Stimulated activated CD4-positive, alpha-beta T cell treated with anti-CD3 and anti-CD28 coated beads, TNF-alpha, amount 100 ng/mL, for 1 hour (primary cell): ENCODE data around the gene SEMG2.

Source experiments
- DNase-seq, 3 donors: peaks; one replicate each; pipeline ENCODE4 v3.0.0-alpha.2; 2020; ENCODE audit warnings: low read depth in 3 of 3, low spot score in 1 of 3

The SEMG2 gene, protein sequence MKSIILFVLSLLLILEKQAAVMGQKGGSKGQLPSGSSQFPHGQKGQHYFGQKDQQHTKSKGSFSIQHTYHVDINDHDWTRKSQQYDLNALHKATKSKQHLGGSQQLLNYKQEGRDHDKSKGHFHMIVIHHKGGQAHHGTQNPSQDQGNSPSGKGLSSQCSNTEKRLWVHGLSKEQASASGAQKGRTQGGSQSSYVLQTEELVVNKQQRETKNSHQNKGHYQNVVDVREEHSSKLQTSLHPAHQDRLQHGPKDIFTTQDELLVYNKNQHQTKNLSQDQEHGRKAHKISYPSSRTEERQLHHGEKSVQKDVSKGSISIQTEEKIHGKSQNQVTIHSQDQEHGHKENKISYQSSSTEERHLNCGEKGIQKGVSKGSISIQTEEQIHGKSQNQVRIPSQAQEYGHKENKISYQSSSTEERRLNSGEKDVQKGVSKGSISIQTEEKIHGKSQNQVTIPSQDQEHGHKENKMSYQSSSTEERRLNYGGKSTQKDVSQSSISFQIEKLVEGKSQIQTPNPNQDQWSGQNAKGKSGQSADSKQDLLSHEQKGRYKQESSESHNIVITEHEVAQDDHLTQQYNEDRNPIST

GRCh38 chr20:45221076-45221475, at the start of gene SEMG2:
Gene SEMG2 (plus strand): TSS chr20:45221373. CDS start chr20:45221390, 17 bp downstream.
- no peak for DNase-seq

DNA sequence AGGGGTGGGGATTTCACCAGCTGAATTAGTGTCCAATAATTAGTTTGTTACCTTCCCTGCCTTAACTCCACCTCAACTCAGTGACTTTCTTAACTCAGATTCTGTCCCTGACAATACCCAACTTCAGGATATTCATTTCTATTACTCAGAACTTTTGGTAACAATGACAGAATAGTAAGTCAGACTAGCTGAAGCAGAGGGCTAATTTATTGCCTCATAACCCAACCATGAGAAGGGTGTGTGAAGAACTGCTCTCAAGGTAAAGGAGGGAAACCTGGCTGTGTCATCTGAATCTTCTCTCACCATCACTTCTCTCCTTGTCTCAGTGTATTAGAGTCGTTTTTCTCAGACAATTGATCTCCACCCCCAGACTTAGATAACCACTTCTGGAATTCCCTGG, 47.7 kb upstream of the SEMG2 start:
- DNase-seq: no peak

DNA sequence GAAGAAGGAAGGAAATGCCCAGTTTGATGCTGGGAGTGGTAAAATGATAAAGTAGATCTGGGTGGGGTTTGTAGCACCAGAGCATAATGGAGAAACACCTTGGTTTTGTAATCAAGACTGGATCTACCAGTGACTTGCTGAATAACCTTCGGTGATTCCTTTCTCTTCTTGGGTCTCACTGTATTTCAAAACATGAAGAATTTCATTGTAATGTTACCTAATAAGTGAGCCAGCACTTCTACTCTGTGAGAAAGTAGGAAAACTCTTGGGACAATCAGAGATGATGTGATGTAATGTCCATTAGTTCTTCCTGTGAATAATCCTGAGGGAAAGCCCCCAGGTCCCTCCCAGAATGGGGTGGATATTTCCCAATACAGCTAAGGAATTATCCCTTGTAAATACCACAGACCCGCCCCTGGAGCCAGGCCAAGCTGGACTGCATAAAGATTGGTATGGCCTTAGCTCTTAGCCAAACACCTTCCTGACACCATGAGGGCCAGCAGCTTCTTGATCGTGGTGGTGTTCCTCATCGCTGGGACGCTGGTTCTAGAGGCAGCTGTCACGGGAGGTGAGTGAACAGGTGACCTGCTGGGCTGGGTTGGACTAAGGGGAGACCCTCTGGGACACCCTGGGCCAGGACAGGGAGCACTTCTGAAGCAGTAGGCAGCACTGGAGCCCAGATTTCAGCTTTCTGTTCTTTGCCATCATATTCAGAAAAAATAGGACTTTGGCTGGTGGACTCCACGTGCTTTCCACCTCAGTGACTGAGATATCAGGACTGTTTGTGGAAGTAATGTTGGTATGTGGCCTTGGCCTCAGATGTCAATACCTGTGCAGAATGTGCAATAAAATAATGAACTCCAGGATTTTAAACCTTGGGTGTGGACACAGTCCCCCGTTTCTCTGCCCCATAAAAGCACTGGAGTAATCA, 46.5 kb upstream of the SEMG2 start, which contains the start of gene PI3:
Gene PI3, plus strand, starts transcription at position 469 of the 931 bp plus-strand sequence. Its CDS starts 21 bp downstream, at position 490.
- no peak for DNase-seq

GRCh38 chr20:45176526-45177267, 44.5 kb upstream of the SEMG2 start:
- DNase-seq: no peak

GRCh38 chr20:45179166-45179565, 42.0 kb upstream of the SEMG2 start:
- no peak for DNase-seq

DNA sequence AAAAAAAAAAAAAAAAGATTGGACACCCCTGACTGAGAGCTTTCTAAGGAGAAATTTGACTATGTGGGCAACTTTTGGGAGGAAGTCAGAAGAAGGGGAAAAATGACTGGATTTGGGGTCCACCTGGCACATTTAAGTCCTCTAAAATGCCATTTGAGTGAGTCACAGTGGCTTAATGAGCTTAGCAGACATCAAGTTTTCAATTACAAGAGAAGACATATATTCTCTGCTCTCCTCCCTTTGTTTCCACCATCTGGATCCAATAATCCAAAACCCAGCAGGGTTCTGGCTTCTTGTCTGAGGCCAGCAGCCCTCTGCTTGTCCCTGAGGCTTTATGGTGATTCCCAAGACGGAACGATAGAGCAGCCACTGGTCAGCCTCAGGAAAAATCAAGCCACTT, 39.5 kb upstream of the SEMG2 start:
- DNase-seq: no peak

DNA sequence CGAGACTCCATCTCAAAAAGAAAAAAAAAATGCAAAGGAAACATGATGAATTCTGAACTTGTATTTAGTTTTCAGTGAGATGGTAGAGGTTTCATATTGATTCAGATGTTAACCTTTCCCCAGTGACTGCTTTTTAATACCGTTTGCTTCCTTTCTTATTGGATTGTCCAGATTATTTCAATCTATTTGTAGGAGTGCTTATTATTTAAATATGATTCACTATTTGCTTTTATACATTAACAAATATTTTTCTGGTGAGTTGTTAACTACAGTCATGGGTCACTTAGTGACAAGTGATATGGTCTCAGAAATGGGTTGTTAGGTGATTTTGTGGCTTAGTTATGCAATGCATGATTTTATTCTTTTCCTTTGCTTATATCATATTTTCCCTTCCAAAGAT, 38.1 kb upstream of the SEMG2 start:
- DNase-seq: no peak

GRCh38 chr20:45187693-45188092, 33.5 kb upstream of the SEMG2 start:
- DNase-seq: no peak

GRCh38 chr20:45189067-45189609, 32.0 kb upstream of the SEMG2 start:
- DNase-seq: no peak

- no peak for DNase-seq
Measured at GRCh38 chr20:45189861-45190260, 31.3 kb upstream of the SEMG2 start.

DNA sequence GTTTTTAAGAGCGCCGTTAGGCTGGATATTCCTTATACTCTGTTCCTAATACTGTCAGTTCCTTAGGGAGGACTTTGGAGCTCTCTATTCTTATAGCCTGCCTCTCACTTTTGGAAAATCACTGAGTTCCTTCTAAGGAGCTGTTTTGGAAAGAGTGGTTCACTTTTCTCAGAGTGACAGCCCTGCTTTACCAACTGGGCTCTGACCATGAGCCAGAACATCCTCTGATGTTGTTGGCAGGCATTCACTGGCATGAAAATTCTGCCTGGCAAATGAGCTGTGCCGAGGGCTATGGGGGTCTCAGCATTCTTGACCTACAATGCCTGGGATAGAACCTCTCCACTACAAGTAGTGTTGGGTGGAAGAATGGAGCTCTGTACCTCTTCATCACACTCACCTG, 29.2 kb upstream of the SEMG2 start:
- DNase-seq: no peak

DNA sequence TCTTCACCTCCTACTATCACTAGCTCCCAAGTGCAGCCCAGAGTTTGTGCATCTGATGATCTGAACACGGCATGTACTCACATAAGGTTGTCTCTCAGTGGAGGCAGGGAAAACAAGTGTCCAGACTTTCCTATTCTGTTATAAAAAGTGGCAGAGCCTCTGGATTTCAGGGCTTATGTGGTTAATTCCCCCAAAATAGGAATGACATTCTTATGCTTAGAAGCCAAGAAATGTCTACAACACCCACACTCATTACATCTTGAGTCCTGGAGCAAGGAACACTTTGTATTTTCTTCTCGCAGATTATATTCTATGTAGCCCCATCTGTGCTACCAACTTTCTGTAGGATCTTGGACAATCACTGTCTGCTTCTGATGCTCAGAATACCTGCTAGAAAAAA, 27.8 kb upstream of the SEMG2 start:
- DNase-seq: no peak

GRCh38 chr20:45206725-45207124, 14.4 kb upstream of the SEMG2 start, which contains the start of gene SEMG1:
Gene SEMG1 (plus strand): TSS chr20:45207033. CDS start chr20:45207054, 21 bp downstream.
- no peak for DNase-seq

GRCh38 chr20:45209924-45210323, 11.2 kb upstream of the SEMG2 start:
- DNase-seq: no peak

DNA sequence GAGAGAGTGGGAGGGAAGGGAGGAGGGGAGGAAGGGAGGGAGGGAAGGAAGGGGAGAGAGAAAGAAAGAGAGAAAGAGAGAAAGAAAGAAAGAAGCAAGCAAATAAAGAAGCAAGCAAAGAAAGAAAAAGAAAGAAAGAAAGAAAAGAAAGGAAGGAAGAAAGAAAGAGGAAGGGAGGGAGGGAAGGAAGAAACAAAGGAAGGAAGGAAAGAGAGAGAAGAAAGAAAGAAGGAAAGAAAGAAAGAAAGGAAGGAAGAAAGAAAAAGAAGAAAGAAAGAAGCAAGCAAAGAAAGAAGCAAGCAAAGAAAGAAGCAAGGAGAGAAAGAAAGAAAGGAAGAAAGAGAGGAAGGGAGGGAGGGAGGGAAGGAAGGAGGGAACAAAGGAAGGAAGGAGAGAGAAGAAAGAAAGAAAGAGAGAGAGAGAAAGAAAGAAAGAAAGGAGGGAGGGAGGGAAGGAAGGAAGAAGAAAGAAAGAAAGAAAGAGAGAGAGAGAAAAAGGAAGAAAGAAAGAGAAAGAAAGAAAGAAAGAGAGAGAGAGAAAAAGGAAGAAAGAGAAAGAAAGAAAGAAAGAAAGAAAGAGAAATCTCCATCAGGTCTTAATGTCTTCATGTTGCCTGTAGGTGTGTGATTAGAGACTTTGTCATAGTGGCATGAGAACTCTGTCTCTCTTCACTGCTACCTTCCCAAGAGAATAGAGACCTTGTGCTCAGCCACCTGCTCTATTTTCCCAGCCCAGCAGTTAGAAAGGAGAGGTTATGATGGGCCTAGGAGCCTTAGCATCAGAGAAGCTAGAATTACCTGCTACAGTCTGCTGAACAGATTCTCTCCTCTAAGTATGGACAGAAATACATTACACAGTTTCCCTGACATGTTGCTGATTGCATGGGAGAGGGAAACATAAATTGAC, 9.4 kb upstream of the SEMG2 start:
- no peak for DNase-seq

- DNase-seq: no peak
Measured at GRCh38 chr20:45212836-45213235, 8.3 kb upstream of the SEMG2 start.

GRCh38 chr20:45218124-45218523, 3.0 kb upstream of the SEMG2 start:
- no peak for DNase-seq

GRCh38 chr20:45218636-45219035, 2.5 kb upstream of the SEMG2 start:
- no peak for DNase-seq

DNA sequence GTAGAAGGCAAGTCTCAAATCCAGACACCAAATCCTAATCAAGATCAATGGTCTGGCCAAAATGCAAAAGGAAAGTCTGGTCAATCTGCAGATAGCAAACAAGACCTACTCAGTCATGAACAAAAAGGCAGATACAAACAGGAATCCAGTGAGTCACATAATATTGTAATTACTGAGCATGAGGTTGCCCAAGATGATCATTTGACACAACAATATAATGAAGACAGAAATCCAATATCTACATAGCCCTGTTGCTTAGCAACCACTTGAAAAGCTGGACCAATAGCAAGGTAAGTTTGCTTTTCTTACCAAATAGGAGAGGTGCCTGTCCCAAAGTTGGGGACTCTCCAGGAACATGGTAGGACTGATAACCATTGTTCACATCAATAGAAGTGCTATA, 2.0 kb downstream of the SEMG2 start:
- DNase-seq: no peak

DNA sequence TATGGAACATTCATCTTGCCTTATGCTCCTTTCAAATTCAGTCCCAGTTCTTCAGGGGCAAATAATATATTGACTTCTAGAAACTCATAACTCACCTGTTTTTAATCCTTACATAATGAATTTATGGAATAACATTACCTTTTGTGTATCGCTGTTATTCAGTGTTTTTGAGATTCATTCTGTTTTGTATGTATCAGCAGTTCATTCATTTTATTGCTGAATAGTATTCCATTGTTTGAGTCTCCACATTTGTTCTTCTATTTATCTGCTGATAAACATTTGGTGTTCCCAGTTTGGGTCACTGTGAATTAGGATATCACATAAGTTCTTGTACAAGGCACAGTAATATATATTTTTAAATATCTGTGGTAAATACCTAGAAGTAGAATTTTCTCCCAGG, 5.1 kb downstream of the SEMG2 start:
- no peak for DNase-seq
